ENCODE data around the gene SERINC2.
A peak's percentile ranks its signal among the peaks of the same experiment; 100 is the strongest.
"Not testable (repeated sequence)": the region's sequence is repeated elsewhere in the genome, so short reads cannot be mapped to it uniquely, and the experiment has no call there.

The SERINC2 gene

GRCh38 chr1:31416101-31416736, 3.2 kb downstream of the SERINC2 start:
- no peak for DNase-seq

GRCh38 chr1:31417148-31417547, 4.1 kb downstream of the SERINC2 start:
- no peak for DNase-seq

- DNase-seq = no peak
These were observed 5.8 kb downstream of the SERINC2 start for GRCh38 chr1:31418626-31419323.

- DNase-seq = no peak
These were observed 7.7 kb downstream of the SERINC2 start for GRCh38 chr1:31420716-31421115.

GRCh38 chr1:31421371-31422040, 8.5 kb downstream of the SERINC2 start:
- no peak for DNase-seq

- DNase-seq = peak; percentile 31 to 67
These were observed 9.7 kb downstream of the SERINC2 start for GRCh38 chr1:31422505-31423319.

GRCh38 chr1:31423418-31423947, 10.5 kb downstream of the SERINC2 start:
- no peak for DNase-seq

- DNase-seq = no peak
These were observed 11.6 kb downstream of the SERINC2 start for GRCh38 chr1:31424568-31424967.

GRCh38 chr1:31425301-31426081, 12.5 kb downstream of the SERINC2 start:
- no peak for DNase-seq

GRCh38 chr1:31426249-31426922, 13.4 kb downstream of the SERINC2 start:
- no peak for DNase-seq

- DNase-seq = no peak
These were observed 14.3 kb downstream of the SERINC2 start for GRCh38 chr1:31427322-31427721.

- DNase-seq = no peak
These were observed 15.6 kb downstream of the SERINC2 start for GRCh38 chr1:31428436-31429221.

- no peak for DNase-seq
These were observed 16.6 kb downstream of the SERINC2 start for GRCh38 chr1:31429583-31429982.

GRCh38 chr1:31431351-31432257, 18.6 kb downstream of the SERINC2 start:
- DNase-seq = not testable (repeated sequence)

GRCh38 chr1:31432592-31433395, 19.8 kb downstream of the SERINC2 start:
- DNase-seq = no peak

- DNase-seq = no peak
These were observed 20.4 kb downstream of the SERINC2 start for GRCh38 chr1:31433396-31433930.

GRCh38 chr1:31434101-31434871, 21.3 kb downstream of the SERINC2 start:
- no peak for DNase-seq

- DNase-seq = no peak
These were observed 22.0 kb downstream of the SERINC2 start for GRCh38 chr1:31434979-31435378.
